C4-2B (cell line): ENCODE measurements around the gene CHST11.

ENCODE experiments used
- H3K27ac ChIP-seq: fragments of 450-650 bp; 2 replicates; pipeline ENCODE4 v1.5.1; 2017
- ZFX ChIP-seq: fragments of 450-650 bp; IDR thresholded peaks from 2 replicates; pipeline ENCODE4 v1.6.1; 2017
- TF ChIP-seq, protein P1 (sequence below): fragments of 450-650 bp; conservative IDR thresholded peaks from 2 replicates; pipeline ENCODE4 v1.5.1; 2017; ENCODE audit warnings: mild to moderate bottlenecking

Gene CHST11

GRCh38 chr12:104792570-104792969 is 335.8 kb downstream of the CHST11 start:
- no peak overlapping the region for H3K27ac ChIP-seq
- TF ChIP-seq, protein P1, sequence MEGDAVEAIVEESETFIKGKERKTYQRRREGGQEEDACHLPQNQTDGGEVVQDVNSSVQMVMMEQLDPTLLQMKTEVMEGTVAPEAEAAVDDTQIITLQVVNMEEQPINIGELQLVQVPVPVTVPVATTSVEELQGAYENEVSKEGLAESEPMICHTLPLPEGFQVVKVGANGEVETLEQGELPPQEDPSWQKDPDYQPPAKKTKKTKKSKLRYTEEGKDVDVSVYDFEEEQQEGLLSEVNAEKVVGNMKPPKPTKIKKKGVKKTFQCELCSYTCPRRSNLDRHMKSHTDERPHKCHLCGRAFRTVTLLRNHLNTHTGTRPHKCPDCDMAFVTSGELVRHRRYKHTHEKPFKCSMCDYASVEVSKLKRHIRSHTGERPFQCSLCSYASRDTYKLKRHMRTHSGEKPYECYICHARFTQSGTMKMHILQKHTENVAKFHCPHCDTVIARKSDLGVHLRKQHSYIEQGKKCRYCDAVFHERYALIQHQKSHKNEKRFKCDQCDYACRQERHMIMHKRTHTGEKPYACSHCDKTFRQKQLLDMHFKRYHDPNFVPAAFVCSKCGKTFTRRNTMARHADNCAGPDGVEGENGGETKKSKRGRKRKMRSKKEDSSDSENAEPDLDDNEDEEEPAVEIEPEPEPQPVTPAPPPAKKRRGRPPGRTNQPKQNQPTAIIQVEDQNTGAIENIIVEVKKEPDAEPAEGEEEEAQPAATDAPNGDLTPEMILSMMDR, result no peak

GRCh38 chr12:104793285-104793684 is 336.5 kb downstream of the CHST11 start:
- no peak overlapping the region for H3K27ac ChIP-seq
- TF ChIP-seq, protein P1, result no peak
- no peak for TF ChIP-seq ZFX

GRCh38 chr12:104793968-104794367 is 337.2 kb downstream of the CHST11 start:
- no peak overlapping the region for H3K27ac ChIP-seq
- TF ChIP-seq ZFX, result no peak
- TF ChIP-seq, protein P1, result no peak

DNA sequence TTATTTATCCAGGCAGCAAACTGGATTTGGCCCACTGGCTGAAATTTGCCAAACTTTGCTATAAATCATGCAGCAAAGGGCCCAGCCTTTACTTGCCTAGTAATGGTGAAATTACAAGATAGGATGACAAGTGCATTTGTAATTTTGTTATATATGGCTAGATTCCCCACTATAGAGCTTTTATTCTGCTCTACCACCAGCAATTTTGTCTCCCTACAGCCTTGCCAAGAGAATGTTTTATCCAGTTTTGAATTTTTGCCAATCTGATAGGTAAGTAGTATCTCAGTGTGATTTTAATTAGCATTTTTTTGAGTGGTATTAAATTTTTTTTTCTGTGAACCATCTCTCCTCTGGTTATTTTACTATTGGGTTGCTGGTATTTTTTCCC is 339.7 kb downstream of the CHST11 start:
- no peak overlapping the region for H3K27ac ChIP-seq
- TF ChIP-seq, protein P1, result no peak
- no peak for TF ChIP-seq ZFX

GRCh38 chr12:104799458-104799857 is 342.7 kb downstream of the CHST11 start:
- TF ChIP-seq, protein P1, result no peak
- no peak for TF ChIP-seq ZFX
- H3K27ac ChIP-seq, result no peak overlapping the region

DNA sequence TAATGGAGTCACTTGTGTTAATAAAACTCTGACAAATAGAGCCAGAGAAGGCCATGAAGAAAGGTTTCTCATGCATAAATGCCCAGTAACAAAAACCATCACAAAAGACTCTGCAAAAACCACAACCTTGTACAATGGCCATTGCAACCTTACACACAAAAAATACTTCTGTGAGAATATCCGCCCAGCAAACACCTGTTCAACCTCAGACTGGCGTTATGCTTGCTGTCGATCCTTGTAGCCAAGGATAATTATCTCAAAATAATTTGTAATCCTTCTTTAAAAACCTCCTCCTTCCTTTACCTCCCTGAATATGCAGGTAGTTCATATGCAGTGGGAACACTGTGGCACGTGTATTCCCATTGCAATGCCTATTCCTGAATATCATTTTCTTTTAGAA is 344.3 kb downstream of the CHST11 start:
- no peak overlapping the region for H3K27ac ChIP-seq
- TF ChIP-seq, protein P1, result no peak
- TF ChIP-seq ZFX, result no peak

DNA sequence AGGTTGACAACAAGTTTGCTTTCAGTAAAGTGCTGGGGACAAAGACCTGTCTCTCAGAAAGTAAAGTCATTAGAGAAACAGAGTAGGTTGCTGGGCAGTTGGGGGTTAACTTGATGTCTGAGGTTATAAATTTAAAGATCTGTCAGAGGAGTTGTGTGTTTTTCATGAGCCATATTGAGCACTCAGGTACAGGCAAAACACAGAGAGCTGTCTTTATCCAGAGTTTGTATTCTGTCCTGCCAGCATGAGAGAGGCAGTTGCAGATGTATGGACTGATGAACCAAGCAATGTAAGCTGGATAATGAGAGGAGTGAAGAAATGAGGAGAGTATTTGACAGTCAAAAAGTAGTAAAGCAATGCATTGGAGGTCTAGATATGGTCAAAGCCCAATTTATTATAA is 344.7 kb downstream of the CHST11 start:
- TF ChIP-seq, protein P1, result no peak
- no peak for TF ChIP-seq ZFX
- H3K27ac ChIP-seq, result no peak overlapping the region

GRCh38 chr12:104802208-104802607 is 345.5 kb downstream of the CHST11 start:
- TF ChIP-seq, protein P1, result no peak
- TF ChIP-seq ZFX, result no peak
- H3K27ac ChIP-seq, result no peak overlapping the region
